GM21367 (cell line): ENCODE data around the gene GLB1L2.

Experiments
- ATAC-seq: cut with Tn5 transposase; IDR thresholded peaks from one replicate; pipeline ENCODE4 v1.9.1; 2021; ENCODE audit not compliant: unreplicated experiment

GLB1L2 gene

DNA sequence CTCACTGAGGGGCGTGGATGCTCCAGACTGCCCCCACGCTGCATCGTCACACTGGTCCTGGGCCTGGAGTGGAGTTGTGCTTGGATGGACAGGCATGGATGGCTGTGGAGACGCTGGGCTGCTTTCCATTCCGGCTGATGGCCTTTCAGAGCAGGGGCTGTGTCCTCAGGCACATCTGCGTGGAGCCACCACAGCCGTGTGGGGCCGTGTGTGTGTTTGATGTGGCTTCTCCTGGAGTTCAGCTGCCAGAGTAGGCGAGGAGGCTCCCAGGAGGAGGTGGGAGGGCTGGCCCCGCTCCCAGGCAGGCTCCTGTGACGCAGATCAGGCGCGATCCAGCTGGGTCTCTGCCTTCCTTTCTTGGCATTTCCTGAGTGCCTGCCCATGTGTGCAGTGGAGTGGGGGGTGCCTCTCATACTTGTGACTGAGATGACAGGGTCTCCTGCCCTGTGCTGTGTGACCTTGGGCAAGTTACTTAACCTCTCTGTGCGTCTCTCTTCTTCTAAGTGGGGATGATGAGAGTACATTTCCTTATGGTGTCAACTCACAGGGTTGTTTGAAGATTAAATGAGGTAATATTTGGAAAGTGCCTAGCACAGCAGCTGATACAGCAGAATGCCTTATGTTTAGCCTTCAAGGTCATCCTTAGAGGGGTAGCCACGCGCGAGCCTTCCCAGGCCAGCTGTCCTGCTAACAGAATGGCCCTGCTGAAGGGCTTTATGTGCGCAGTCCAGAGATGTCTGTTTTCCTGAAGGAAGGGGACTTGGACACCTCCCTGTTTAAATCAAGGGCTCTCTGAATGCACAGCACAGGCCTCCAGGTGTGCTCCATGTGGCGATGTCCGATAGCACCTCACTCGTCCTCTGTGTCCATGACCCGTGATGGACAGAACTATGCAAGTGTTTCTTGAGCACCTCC, 33.5 kb downstream of the GLB1L2 start:
- no peak for ATAC-seq

DNA sequence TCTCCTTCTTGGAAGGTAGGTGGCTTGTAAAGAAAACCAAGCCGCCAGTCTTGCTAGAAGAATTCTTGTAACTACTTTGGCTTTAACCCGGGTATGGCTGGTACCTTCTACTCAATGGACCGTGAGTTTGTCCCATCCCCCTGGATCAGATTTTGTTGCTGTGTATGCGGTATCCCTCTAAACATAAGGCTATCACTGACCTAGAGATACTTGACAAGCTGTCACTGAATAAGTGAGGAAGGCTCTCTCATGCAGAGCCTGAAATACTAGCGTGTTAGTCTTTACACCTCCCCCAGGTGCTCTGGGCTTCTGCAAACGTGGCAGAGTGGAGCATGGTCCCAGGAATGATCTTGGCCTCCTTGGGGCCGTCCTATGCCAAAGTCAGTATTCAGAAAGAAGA, 34.5 kb downstream of the GLB1L2 start:
- no peak for ATAC-seq

GRCh38 chr11:134367781-134368180, 36.0 kb downstream of the GLB1L2 start:
- ATAC-seq, result no peak

GRCh38 chr11:134369656-134370525, 38.1 kb downstream of the GLB1L2 start:
- no peak for ATAC-seq

DNA sequence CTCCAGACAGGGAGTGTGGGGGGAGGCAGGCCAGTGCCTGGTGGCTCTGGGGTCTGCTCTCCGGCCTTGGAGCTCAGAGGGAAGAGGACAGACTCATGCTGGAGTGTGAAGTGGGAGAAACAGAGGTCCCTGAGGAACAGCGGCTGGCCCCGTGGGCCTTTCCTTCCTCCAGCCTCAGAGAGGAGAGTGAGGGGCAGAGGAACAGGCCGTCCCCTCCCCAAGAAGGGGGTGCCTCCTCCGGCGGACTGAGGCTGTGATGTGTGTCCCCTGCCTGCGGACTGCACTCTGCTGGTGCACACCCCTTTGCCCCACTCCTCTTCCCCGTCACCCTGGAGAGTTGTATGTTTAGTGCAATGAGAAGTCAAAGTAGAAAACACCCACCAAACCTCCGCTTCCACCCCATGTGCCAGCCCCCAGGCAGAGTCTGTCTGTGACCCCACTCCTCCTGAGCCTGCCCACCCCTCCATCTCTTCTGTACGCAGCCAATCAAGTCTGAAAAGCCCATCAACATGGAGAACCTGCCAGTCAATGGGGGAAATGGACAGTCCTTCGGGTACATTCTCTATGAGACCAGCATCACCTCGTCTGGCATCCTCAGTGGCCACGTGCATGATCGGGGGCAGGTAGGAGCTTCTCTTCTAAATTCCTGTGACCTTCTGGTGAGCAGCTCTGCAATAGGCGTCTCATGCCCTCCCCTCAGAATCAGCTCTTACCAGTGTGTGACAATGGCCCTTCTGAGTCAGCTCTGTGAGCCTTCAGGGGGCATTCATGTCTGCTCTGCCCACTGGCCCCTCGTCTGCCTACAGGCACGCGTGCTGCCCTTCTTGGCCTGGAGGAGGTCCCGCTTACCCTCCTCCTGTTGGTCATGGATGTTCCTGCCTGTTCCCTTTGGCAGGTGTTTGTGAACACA, 39.0 kb downstream of the GLB1L2 start:
- ATAC-seq, result no peak

GRCh38 chr11:134371436-134372185, 39.8 kb downstream of the GLB1L2 start:
- no peak for ATAC-seq

DNA sequence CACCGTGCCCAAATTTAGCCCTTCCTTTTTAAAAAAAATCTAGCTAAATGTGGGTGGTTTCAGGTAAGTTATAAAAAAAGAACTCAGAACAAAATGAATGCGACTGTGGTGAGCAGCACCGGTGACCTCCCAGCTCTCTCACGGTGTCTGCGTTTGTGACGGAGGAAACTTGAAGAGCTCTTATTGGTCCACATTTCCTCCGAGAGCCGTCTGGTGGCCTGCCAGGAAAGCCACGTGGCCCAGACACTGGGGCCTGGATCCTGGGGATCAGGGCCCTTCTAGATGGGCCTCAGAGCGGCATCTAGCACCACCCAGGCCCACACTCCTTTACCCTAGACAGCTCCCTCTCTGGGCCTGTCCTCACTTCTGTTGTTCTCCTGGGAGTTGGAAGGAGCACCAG, 40.7 kb downstream of the GLB1L2 start:
- no peak for ATAC-seq

DNA sequence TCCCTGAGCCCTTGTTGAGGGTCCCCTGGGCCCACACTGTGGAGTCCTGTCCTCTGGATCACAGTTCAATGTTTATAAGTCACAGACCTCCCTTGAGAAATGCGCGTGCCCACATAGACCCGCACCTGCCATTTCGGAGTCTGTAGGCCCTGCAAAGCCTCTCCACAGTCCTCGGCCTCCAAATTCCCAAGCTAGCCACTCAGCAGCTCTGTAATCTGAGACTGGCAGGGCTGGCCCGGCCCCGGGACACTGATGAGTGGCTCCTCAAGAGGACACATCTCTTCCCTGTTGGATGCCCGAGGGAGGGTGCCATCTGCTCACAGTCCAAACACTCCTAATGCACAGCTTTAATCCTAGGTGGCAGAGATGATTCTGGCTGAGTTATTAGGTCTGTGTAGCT, 41.2 kb downstream of the GLB1L2 start:
- ATAC-seq, result no peak

GRCh38 chr11:134373591-134374052, 41.8 kb downstream of the GLB1L2 start:
- no peak for ATAC-seq

- no peak for ATAC-seq
Measured at GRCh38 chr11:134374171-134374570, 42.4 kb downstream of the GLB1L2 start.

DNA sequence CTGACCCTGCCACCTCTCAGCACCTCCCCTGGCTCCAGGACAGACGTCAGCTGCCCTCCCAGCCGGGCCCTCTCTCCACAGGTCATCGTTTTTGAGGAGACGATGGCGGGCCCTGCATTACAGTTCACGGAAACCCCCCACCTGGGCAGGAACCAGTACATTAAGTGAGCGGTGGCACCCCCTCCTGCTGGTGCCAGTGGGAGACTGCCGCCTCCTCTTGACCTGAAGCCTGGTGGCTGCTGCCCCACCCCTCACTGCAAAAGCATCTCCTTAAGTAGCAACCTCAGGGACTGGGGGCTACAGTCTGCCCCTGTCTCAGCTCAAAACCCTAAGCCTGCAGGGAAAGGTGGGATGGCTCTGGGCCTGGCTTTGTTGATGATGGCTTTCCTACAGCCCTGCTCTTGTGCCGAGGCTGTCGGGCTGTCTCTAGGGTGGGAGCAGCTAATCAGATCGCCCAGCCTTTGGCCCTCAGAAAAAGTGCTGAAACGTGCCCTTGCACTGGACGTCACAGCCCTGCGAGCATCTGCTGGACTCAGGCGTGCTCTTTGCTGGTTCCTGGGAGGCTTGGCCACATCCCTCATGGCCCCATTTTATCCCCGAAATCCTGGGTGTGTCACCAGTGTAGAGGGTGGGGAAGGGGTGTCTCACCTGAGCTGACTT, 43.2 kb downstream of the GLB1L2 start:
- no peak for ATAC-seq

- ATAC-seq, result no peak
Measured at GRCh38 chr11:134376150-134376921, 44.5 kb downstream of the GLB1L2 start.

DNA sequence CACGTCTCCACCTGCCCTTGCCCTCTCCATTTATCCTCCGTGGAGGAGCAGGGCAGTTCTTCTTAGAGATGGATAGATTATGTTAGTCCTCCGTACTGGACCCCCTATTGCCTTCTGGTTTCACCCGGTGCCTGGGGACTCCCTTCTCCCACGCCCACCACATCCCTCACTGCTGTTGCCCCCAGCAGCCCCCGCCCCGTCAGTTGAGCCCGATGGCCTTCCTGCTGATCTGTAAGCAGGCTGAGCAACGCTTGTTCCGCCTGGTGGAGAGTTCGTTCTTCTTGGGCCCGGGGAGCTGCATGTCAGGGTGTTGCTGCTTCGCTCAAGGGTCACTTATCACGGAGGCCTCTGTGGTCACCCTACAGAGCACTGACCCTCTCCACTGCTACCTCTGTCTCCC, 46.1 kb downstream of the GLB1L2 start:
- no peak for ATAC-seq

DNA sequence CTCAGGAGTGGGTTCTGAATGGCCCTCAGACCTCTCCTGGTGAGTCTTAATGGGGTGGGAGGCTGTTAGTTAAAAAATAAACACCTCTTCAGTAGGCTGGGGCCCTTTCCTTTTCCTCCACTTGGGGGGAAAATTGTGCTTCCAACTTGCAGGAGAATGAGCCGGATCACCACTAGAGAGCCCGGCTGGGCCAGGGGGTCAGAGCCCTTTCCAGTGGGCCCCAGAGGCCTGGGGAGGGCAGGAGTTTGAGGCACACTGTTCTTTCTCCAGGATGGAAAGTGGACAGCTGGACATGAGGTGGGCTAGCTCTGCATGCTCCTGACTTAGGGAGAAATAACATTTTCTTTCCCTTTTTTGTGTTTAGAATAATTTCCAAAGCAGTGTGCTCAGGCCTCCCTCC, 47.5 kb downstream of the GLB1L2 start:
- ATAC-seq, result no peak

- ATAC-seq, result no peak
Measured at GRCh38 chr11:134380229-134380628, 48.4 kb downstream of the GLB1L2 start.

DNA sequence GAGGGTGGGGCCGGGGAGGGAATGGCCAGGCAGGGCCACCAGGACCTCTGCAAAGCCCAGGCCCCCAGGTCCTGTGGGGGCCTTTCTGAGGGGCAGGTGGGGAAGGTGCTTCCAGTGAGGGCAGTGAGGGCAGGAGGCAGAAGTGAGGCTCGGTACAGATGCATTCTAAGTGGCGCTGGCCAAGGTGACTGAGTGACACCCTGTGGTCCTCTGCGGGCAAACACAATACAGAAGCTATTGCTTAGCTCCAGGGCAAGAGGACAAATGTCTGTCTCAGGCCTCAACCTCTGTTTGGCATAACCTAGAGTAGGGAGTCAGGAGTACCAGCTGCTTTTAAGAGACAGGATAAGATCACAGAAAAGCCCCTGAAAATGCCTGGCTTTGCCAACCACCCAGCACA, 49.0 kb downstream of the GLB1L2 start:
- no peak for ATAC-seq

DNA sequence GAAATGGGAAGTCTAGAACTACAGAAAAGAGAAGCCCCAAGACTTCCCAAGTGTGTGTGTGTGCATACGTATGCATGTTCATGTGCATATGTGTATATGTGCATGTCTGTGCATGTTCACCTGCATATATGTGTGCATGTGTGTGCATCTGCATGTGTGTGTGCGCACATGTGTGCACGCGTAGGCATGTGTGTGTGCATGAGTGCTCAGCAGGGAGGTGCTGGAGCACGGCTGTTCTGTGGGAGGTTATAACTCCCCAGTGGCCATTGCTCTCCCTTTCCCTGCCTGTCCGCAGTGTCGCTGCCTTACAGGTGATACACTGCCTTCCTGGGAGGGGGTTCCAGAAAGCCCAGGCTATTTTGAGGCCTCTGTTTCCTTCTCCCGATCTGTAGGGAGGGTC, 50.5 kb downstream of the GLB1L2 start:
- no peak for ATAC-seq

DNA sequence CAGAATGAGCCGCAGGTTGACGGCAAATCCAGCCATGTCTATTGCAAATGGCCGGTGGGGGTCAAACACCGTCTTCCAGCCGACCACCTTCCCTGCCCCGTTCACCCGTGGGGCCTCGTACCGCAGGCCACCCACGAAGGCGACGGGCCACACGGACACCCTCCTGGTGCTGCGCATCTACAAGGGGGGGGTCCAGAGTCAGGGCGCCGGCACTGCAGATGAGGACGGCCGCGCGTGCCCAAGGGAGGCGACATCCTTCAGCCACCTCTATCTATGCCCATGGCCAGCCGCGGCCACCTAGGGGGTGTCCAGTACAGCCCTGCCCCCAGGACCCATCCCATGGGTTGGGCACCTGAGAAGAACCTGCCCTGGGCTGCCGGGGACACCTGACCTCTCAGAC, 51.0 kb downstream of the GLB1L2 start:
- ATAC-seq, result no peak
